AG09309 (cell line): ENCODE results near the gene SFSWAP.

Experiments
- DNase-seq: peaks from one replicate; pipeline ENCODE4 v3.0.0-alpha.2; 2010; ENCODE audit warnings: low read depth
- H3K4me3 ChIP-seq: 2 replicates; pipeline ENCODE4 v1.5.1; 2011; ENCODE audit warnings: mild to moderate bottlenecking, low read depth, low read length, moderate library complexity; ENCODE audit not compliant: control insufficient read depth
- CTCF ChIP-seq: IDR thresholded peaks from 2 replicates; pipeline ENCODE4 v1.5.1; 2011; ENCODE audit warnings: mild to moderate bottlenecking, low read depth, low read length, inconsistent platforms; ENCODE audit not compliant: insufficient read depth, control insufficient read depth; ENCODE audit errors: missing control alignments

The SFSWAP gene

GRCh38 chr12:131751335-131751734 lies 40.4 kb downstream of the SFSWAP start:
- H3K4me3 ChIP-seq: no peak overlapping the region
- TF ChIP-seq CTCF: no peak
- DNase-seq: no peak

- no peak for DNase-seq
- no peak overlapping the region for H3K4me3 ChIP-seq
- no peak for TF ChIP-seq CTCF
Observed at GRCh38 chr12:131752451-131752850, 41.6 kb downstream of the SFSWAP start.

GRCh38 chr12:131753005-131753404 lies 42.1 kb downstream of the SFSWAP start:
- H3K4me3 ChIP-seq: no peak overlapping the region
- no peak for TF ChIP-seq CTCF
- no peak for DNase-seq

- DNase-seq: no peak
- no peak overlapping the region for H3K4me3 ChIP-seq
- no peak for TF ChIP-seq CTCF
Observed at GRCh38 chr12:131753757-131754156, 42.9 kb downstream of the SFSWAP start.

- no peak for TF ChIP-seq CTCF
- no peak overlapping the region for H3K4me3 ChIP-seq
- no peak for DNase-seq
Observed at GRCh38 chr12:131754184-131754583, 43.3 kb downstream of the SFSWAP start.

- TF ChIP-seq CTCF: peak; percentile 34
- H3K4me3 ChIP-seq: no peak overlapping the region
- no peak for DNase-seq
Observed at GRCh38 chr12:131755305-131756113, 44.6 kb downstream of the SFSWAP start.
